ENCODE data around the gene TMEM220. TPM values are rescaled to one million over a fixed set of nuclear protein-coding genes. Genes with fewer than 3 reads are reported as not detected.

The TMEM220 gene
- total and polyA plus RNA-seq, 2 experiments from 2014 or later = 0.54 to 9.5 TPM

DNA sequence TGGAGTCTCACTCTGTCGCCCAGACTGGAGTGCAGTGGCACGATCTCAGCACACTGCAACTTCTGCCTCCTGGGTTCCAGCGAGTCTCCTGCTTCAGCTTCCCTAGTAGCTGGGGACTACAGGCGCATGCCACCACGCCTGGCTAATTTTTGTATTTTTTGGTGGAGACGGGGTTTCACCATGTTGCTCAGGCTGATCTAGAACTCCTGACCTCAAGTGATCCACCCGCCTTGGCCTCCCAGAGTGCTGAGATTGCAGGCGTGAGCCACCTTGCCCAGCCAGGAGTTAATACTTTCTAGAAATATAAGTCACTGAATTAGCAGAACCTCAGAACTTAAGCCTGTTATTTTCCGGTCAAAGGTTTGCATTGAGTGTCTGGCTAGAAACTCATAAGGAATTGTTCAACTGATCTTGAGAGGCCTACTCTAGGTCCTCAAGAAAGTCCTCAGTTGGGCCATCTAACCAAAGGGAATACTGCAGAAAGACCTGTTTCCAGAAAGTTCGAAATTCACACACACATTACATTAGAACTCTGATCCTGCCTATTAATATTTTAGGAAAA, 1.4 kb downstream of the TMEM220 start:
- no peak overlapping the region for H3K27ac ChIP-seq
- H2AFZ ChIP-seq = peak overlapping the region; percentile 89; the same call in 1 of the 2 replicates
- H3K36me3 ChIP-seq (ENCODE audit: low read depth) = no peaks in the 10 kb centered on the region
- TF ChIP-seq EZH2phosphoT487 (IDR thresholded peaks at IDR 0.05; ENCODE audit: insufficient read depth, low read depth) (no peak), EZH2 (IDR thresholded peaks at IDR 0.05; ENCODE audit: insufficient read depth, poor library complexity, severe bottlenecking) (no peak)
- no peak overlapping the region for H3K4me2 ChIP-seq (ENCODE audit: unreplicated experiment)
- DNase-seq = no peak
- 0 out of 2 replicates have a peak, but pooled peaks cover 8% of the 10 kb centered on the region for H3F3A ChIP-seq (ENCODE audit: insufficient read depth)
- 93 to 97% methylated on average over 10 of the region's 10 CpGs for whole genome bisulfite sequencing, 2 experiments (ENCODE audit: low coverage in 1 of 2, low lambda C conversion rate in 2 of 2, missing lambda C conversion rate in 2 of 2)
- no peaks in the 10 kb centered on the region for H3K9me2 ChIP-seq (ENCODE audit: insufficient read depth)
- H3K4me3 ChIP-seq = peak overlapping the region; percentile 78
- H3K9me3 ChIP-seq (ENCODE audit: low read depth) = no peaks in the 10 kb centered on the region
- no peaks in the 10 kb centered on the region for H3K79me2 ChIP-seq (ENCODE audit: insufficient read depth)
- no peaks in the 10 kb centered on the region for H3K27me3 ChIP-seq (replicated peaks; ENCODE audit: insufficient read depth)
- peaks cover 10% of the 10 kb centered on the region for H3K4me1 ChIP-seq (ENCODE audit: insufficient read depth)
- no peak overlapping the region for H3K9ac ChIP-seq
- in situ Hi-C loops (cut with MboI) = no loop called here
- no peaks in the 10 kb centered on the region for H4K20me1 ChIP-seq (ENCODE audit: insufficient read depth)

DNA sequence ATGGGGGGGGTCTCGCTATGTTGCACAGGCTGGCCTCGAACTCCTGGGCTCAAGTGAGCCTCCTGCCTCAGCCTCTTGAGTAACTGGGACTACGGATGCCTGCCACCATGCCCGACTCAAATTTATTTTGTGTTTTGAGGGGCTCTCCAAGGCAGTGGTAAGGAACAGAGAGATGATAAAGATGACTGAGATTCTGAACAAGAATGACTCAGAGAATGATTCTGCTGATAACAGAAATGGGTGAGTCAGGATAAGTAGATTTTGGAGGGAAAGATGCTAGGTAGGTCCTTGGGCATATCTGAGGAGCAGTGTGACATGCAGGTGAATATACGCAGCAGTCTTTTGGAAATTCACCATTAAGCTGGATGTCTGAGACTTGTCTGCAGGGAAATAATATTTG, 2.6 kb downstream of the TMEM220 start:
- Histone ChIP-seq H3K36me3 (ENCODE audit: low read depth) (no peaks in the 10 kb centered on the region), H3K4me3 (no peak overlapping the region), H3K9ac (no peak overlapping the region), H4K20me1 (ENCODE audit: insufficient read depth) (no peaks in the 10 kb centered on the region), H3K27me3 (replicated peaks; ENCODE audit: insufficient read depth) (no peaks in the 10 kb centered on the region), H3K9me3 (ENCODE audit: low read depth) (no peaks in the 10 kb centered on the region), H3K4me1 (ENCODE audit: insufficient read depth) (peaks cover 10% of the 10 kb centered on the region), H3K27ac (no peak overlapping the region), H2AFZ (no peak overlapping the region), H3K79me2 (ENCODE audit: insufficient read depth) (no peaks in the 10 kb centered on the region), H3F3A (ENCODE audit: insufficient read depth) (0 out of 2 replicates have a peak, but pooled peaks cover 8% of the 10 kb centered on the region), H3K9me2 (ENCODE audit: insufficient read depth) (no peaks in the 10 kb centered on the region), H3K4me2 (ENCODE audit: unreplicated experiment) (no peak overlapping the region)
- 76 to 79% methylated on average over 5 of the region's 5 CpGs for WGBS, 2 experiments (ENCODE audit: low coverage in 1 of 2, low lambda C conversion rate in 2 of 2, missing lambda C conversion rate in 2 of 2)
- DNase-seq = peak; percentile 10
- in situ Hi-C loops (cut with MboI) = no loop called here
- no peak for TF ChIP-seq EZH2 (IDR thresholded peaks at IDR 0.05; ENCODE audit: insufficient read depth, poor library complexity, severe bottlenecking)
- no peak for TF ChIP-seq EZH2phosphoT487 (IDR thresholded peaks at IDR 0.05; ENCODE audit: insufficient read depth, low read depth)

DNA sequence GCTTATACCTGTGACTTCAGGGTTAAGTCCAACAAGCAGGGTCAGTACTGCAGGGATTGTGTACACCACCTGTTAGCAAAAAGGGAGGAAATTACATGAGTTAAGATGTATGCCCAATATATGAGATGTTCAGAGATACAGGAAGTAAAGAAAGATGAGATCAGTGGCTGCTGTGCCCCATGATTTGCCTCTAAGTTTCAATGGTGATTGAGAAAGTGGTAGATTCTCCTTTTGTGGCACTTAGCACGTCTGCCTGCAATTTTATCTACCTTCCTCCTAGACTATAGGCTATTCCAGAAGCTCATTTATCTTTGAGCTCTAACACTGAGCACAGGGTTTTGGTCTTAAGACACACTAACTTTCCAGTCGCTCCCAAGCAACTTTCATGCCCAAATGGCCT, 3.6 kb downstream of the TMEM220 start:
- Histone ChIP-seq H3K79me2 (ENCODE audit: insufficient read depth) (no peaks in the 10 kb centered on the region), H4K20me1 (ENCODE audit: insufficient read depth) (no peaks in the 10 kb centered on the region), H3K4me3 (no peak overlapping the region), H2AFZ (no peak overlapping the region), H3K36me3 (ENCODE audit: low read depth) (no peaks in the 10 kb centered on the region), H3F3A (ENCODE audit: insufficient read depth) (0 out of 2 replicates have a peak, but pooled peaks cover 8% of the 10 kb centered on the region), H3K27me3 (replicated peaks; ENCODE audit: insufficient read depth) (no peaks in the 10 kb centered on the region), H3K9ac (no peak overlapping the region), H3K4me1 (ENCODE audit: insufficient read depth) (peaks cover 5% of the 10 kb centered on the region), H3K4me2 (ENCODE audit: unreplicated experiment) (no peak overlapping the region), H3K9me3 (ENCODE audit: low read depth) (no peaks in the 10 kb centered on the region), H3K9me2 (ENCODE audit: insufficient read depth) (no peaks in the 10 kb centered on the region), H3K27ac (no peak overlapping the region)
- WGBS, 2 experiments (ENCODE audit: low coverage in 1 of 2, low lambda C conversion rate in 2 of 2, missing lambda C conversion rate in 2 of 2) = 48 to 53% methylated on average over 2 of the region's 2 CpGs
- in situ Hi-C loops (cut with MboI) = no loop called here
- no peak for DNase-seq
- TF ChIP-seq EZH2 (IDR thresholded peaks at IDR 0.05; ENCODE audit: insufficient read depth, poor library complexity, severe bottlenecking) (no peak), EZH2phosphoT487 (IDR thresholded peaks at IDR 0.05; ENCODE audit: insufficient read depth, low read depth) (no peak)

DNA sequence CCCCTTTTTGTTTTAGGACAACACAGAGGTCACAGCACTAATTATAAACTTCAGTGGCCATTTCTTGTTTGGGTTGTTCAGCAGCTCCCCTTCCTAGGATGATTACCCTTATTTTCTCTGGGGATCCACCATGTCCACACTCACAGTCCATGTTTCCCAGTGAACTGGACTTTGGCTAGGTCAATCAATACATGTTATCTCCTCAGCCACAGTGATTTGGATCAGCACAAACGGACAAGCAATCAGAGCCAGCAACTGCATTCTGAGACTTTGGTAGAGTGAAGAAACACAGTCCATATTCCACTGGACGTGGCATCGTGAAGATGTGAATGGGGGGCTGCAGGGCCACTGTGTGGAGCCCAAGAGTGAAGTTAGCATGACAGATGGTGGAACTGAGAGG, 4.6 kb downstream of the TMEM220 start:
- no peaks in the 10 kb centered on the region for H3K4me1 ChIP-seq (ENCODE audit: insufficient read depth)

More for the DNA sequence above, 4.6 kb downstream of the TMEM220 start:
- Histone ChIP-seq H3K27ac (no peak overlapping the region), H3K36me3 (ENCODE audit: low read depth) (no peaks in the 10 kb centered on the region), H3K4me3 (no peak overlapping the region), H3K9me3 (ENCODE audit: low read depth) (no peaks in the 10 kb centered on the region), H2AFZ (no peak overlapping the region), H4K20me1 (ENCODE audit: insufficient read depth) (no peaks in the 10 kb centered on the region), H3K9ac (no peak overlapping the region), H3F3A (ENCODE audit: insufficient read depth) (0 out of 2 replicates have a peak, but pooled peaks cover 8% of the 10 kb centered on the region), H3K27me3 (replicated peaks; ENCODE audit: insufficient read depth) (no peaks in the 10 kb centered on the region), H3K4me2 (ENCODE audit: unreplicated experiment) (no peak overlapping the region), H3K79me2 (ENCODE audit: insufficient read depth) (no peaks in the 10 kb centered on the region), H3K9me2 (ENCODE audit: insufficient read depth) (no peaks in the 10 kb centered on the region)
- 93 to 94% methylated on average over 3 of the region's 3 CpGs for WGBS, 2 experiments (ENCODE audit: low coverage in 1 of 2, low lambda C conversion rate in 2 of 2, missing lambda C conversion rate in 2 of 2)
- DNase-seq = no peak
- TF ChIP-seq EZH2phosphoT487 (IDR thresholded peaks at IDR 0.05; ENCODE audit: insufficient read depth, low read depth) (no peak), EZH2 (IDR thresholded peaks at IDR 0.05; ENCODE audit: insufficient read depth, poor library complexity, severe bottlenecking) (no peak)
- in situ Hi-C loops (cut with MboI) = no loop called here

All from GM23248 (cell line).